ENCODE results near the gene ALAS1. TPM values are rescaled to one million over a fixed set of nuclear protein-coding genes. Genes with fewer than 3 reads are reported as not detected.

ALAS1 gene
- total and polyA plus RNA-seq, 2 donors (not counting 1 experiment from before 2014, with no cell fraction given): 26.1 to 30.2 TPM

- Histone ChIP-seq H2AFZ (ENCODE audit: insufficient read depth, low read depth, low read length, poor library complexity, severe bottlenecking) (no peak overlapping the region), H4K20me1 (ENCODE audit: control insufficient read depth, insufficient read depth, low read length, poor library complexity, severe bottlenecking) (no peaks in the 10 kb centered on the region), H3K36me3 (replicated peaks in 1 of 2; ENCODE audit: control extremely low read depth in 1 of 2, control insufficient read depth in 1 of 2, extremely low read depth in 1 of 2, insufficient read depth in 2 of 2, low read length in 1 of 2) (no peaks in the 10 kb centered on the region), H3K79me2 (ENCODE audit: control insufficient read depth, insufficient read depth, low read length) (peaks cover 21% of the 10 kb centered on the region), H3K27me3 (replicated peaks in 1 of 4; ENCODE audit: control extremely low read depth in 1 of 4, control insufficient read depth in 3 of 4, insufficient read depth in 4 of 4, low read length in 3 of 4) (no peaks in the 10 kb centered on the region), H3K4me3 (ENCODE audit: control extremely low read depth in 1 of 5, extremely low read depth in 1 of 5, insufficient read depth in 1 of 5, low read depth in 2 of 5, low read length in 4 of 5) (no peak overlapping the region), H3K4me1 (ENCODE audit: control insufficient read depth in 2 of 2, insufficient read depth in 2 of 2, low read length in 2 of 2) (peaks cover 15 to 25% of the 10 kb centered on the region in 2 donors), H3K9me3 (ENCODE audit: control extremely low read depth in 1 of 3, control insufficient read depth in 2 of 3, insufficient read depth in 1 of 3, low read length in 2 of 3) (no peaks in the 10 kb centered on the region), H3K4me2 (replicated peaks; ENCODE audit: low read depth, low read length, poor library complexity, severe bottlenecking) (no peak overlapping the region), H3K9ac (ENCODE audit: low read length) (no peak overlapping the region), H3K27ac (ENCODE audit: low read length in 2 of 2) (no peak overlapping the region)
- CTCF ChIA-PET: interaction anchor here (1.8 kb wide), 1 partner anchor 15 kb away, joined by 3 read pairs; no protein-coding TSS in a partner anchor
- Mint-ChIP-seq H3K4me1 (peaks cover 24% of the 10 kb centered on the region), H3K9me3 (ENCODE audit: insufficient read depth) (no peaks in the 10 kb centered on the region), H3K27me3 (no peaks in the 10 kb centered on the region), H3K27ac (no peak overlapping the region), H3K4me3 (no peak overlapping the region)
- WGBS (ENCODE audit: insufficient coverage): 97% methylated on average over 7 of the region's 14 CpGs
- no peak for DNase-seq
- POLR2A ChIA-PET: interaction anchor here (0.6 kb wide), 1 partner anchor 68 kb away, joined by 4 read pairs; no protein-coding TSS in a partner anchor
- no peak for ATAC-seq (ENCODE audit: low read depth)
- intact Hi-C loops (cut with micrococcal nuclease): no loop called here
- TF ChIP-seq, protein P1, sequence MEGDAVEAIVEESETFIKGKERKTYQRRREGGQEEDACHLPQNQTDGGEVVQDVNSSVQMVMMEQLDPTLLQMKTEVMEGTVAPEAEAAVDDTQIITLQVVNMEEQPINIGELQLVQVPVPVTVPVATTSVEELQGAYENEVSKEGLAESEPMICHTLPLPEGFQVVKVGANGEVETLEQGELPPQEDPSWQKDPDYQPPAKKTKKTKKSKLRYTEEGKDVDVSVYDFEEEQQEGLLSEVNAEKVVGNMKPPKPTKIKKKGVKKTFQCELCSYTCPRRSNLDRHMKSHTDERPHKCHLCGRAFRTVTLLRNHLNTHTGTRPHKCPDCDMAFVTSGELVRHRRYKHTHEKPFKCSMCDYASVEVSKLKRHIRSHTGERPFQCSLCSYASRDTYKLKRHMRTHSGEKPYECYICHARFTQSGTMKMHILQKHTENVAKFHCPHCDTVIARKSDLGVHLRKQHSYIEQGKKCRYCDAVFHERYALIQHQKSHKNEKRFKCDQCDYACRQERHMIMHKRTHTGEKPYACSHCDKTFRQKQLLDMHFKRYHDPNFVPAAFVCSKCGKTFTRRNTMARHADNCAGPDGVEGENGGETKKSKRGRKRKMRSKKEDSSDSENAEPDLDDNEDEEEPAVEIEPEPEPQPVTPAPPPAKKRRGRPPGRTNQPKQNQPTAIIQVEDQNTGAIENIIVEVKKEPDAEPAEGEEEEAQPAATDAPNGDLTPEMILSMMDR (IDR thresholded peaks at IDR 0.05): no peak
- TF ChIP-seq EZH2 (IDR thresholded peaks at IDR 0.05; ENCODE audit: borderline replicate concordance, insufficient read depth, low read depth, low read length, poor library complexity, severe bottlenecking): no peak
Observed at GRCh38 chr3:52194485-52195290, 3.3 kb upstream of the ALAS1 start.

DNA sequence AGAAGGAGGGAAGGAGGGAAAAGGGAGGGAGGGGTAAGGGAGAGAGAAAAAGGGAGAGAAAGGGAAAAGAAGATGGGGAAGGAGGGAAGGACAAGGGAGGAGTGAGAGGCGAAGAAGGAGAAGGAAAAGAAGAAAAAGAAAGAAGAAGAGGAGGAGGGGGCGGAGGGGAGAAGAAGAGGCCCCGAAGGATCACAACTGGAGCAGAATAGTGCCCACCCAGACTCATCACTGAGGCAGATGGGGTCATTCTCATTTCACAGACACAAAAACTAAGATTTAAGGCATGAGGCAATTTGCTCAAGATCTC, 2.7 kb upstream of the ALAS1 start:
- Histone ChIP-seq H2AFZ (ENCODE audit: insufficient read depth, low read depth, low read length, poor library complexity, severe bottlenecking) (no peak overlapping the region), H3K36me3 (replicated peaks in 1 of 2; ENCODE audit: control extremely low read depth in 1 of 2, control insufficient read depth in 1 of 2, extremely low read depth in 1 of 2, insufficient read depth in 2 of 2, low read length in 1 of 2) (no peaks in the 10 kb centered on the region), H3K27me3 (replicated peaks in 1 of 4; ENCODE audit: control extremely low read depth in 1 of 4, control insufficient read depth in 3 of 4, insufficient read depth in 4 of 4, low read length in 3 of 4) (no peaks in the 10 kb centered on the region), H3K9me3 (ENCODE audit: control extremely low read depth in 1 of 3, control insufficient read depth in 2 of 3, insufficient read depth in 1 of 3, low read length in 2 of 3) (no peaks in the 10 kb centered on the region), H3K4me3 (ENCODE audit: control extremely low read depth in 1 of 5, extremely low read depth in 1 of 5, insufficient read depth in 1 of 5, low read depth in 2 of 5, low read length in 4 of 5) (no peak overlapping the region), H3K4me1 (ENCODE audit: control insufficient read depth in 2 of 2, insufficient read depth in 2 of 2, low read length in 2 of 2) (peaks cover 15 to 25% of the 10 kb centered on the region in 2 donors), H4K20me1 (ENCODE audit: control insufficient read depth, insufficient read depth, low read length, poor library complexity, severe bottlenecking) (no peaks in the 10 kb centered on the region), H3K27ac (ENCODE audit: low read length in 2 of 2) (no peak overlapping the region), H3K4me2 (replicated peaks; ENCODE audit: low read depth, low read length, poor library complexity, severe bottlenecking) (no peak overlapping the region), H3K9ac (ENCODE audit: low read length) (no peak overlapping the region), H3K79me2 (ENCODE audit: control insufficient read depth, insufficient read depth, low read length) (peaks cover 26% of the 10 kb centered on the region)
- no peak overlapping the region for H3K4me3 Mint-ChIP-seq
- no peak for DNase-seq
- no peak for ATAC-seq (ENCODE audit: low read depth)
- TF ChIP-seq, protein P1 (IDR thresholded peaks at IDR 0.05): no peak
- TF ChIP-seq EZH2 (IDR thresholded peaks at IDR 0.05; ENCODE audit: borderline replicate concordance, insufficient read depth, low read depth, low read length, poor library complexity, severe bottlenecking): no peak
- ChIA-PET POLR2A (interaction anchor here (0.6 kb wide), 1 partner anchor 67 kb away, joined by 4 read pairs; no protein-coding TSS in a partner anchor), CTCF (interaction anchor here (1.8 kb wide), 1 partner anchor 14 kb away, joined by 3 read pairs; no protein-coding TSS in a partner anchor)
- intact Hi-C loops (cut with micrococcal nuclease): no loop called here
- H3K27me3 Mint-ChIP-seq: no peaks in the 10 kb centered on the region
- H3K4me1 Mint-ChIP-seq: peaks cover 26% of the 10 kb centered on the region
- WGBS (ENCODE audit: insufficient coverage): 100% methylated on average over 1 of the region's 3 CpGs
- no peak overlapping the region for H3K27ac Mint-ChIP-seq
- no peaks in the 10 kb centered on the region for H3K9me3 Mint-ChIP-seq (ENCODE audit: insufficient read depth)

Measured in B cell (primary cell).